Measurements from ENCODE around the gene IFNK.

GRCh38 chr9:27558307-27558706 is 34.2 kb downstream of the IFNK start:
- TF ChIP-seq REST (IDR thresholded peaks at IDR 0.05) (no peak), HNF4A (conservative IDR thresholded peaks at IDR 0.05) (no peak), CTCF (IDR thresholded peaks at IDR 0.05; ENCODE audit: low read depth, low read length, missing input control) (no peak), SP1 (IDR thresholded peaks at IDR 0.05) (no peak)
